PFSK-1 (cell line): ENCODE results near the gene ANTXR1.

ENCODE experiments used
- FOXP2 ChIP-seq: optimal IDR thresholded peaks from 2 replicates; pipeline ENCODE3; 2011; ENCODE audit warnings: borderline replicate concordance, control low read depth, inconsistent platforms; ENCODE audit not compliant: insufficient read depth; ENCODE audit errors: extremely low read length, extremely low read depth
- POLR2AphosphoS5 ChIP-seq: IDR thresholded peaks from 2 replicates; pipeline ENCODE4 v1.6.1; 2012; ENCODE audit warnings: low read depth, mild to moderate bottlenecking, control low read depth, low read length, moderate library complexity
- REST ChIP-seq, 2 experiments: IDR thresholded peaks; 2 replicates each; pipeline versions ENCODE4 v1.6.1 to v1.8.0; 2011 to 2012; ENCODE audit warnings: low read depth in 2 of 2, low read length in 2 of 2, control low read depth in 1 of 2, inconsistent platforms in 1 of 2, mild to moderate bottlenecking in 1 of 2, moderate library complexity in 1 of 2; ENCODE audit not compliant: insufficient read depth in 1 of 2
- SIN3A ChIP-seq: IDR thresholded peaks from 2 replicates; pipeline ENCODE4 v1.6.1; 2012; ENCODE audit warnings: mild to moderate bottlenecking, low read length, moderate library complexity, borderline replicate concordance; ENCODE audit not compliant: insufficient read depth
- TAF1 ChIP-seq: IDR thresholded peaks from 2 replicates; pipeline ENCODE4 v1.6.1; 2012; ENCODE audit warnings: low read length, control low read depth, borderline replicate concordance; ENCODE audit not compliant: insufficient read depth

ANTXR1 gene

DNA sequence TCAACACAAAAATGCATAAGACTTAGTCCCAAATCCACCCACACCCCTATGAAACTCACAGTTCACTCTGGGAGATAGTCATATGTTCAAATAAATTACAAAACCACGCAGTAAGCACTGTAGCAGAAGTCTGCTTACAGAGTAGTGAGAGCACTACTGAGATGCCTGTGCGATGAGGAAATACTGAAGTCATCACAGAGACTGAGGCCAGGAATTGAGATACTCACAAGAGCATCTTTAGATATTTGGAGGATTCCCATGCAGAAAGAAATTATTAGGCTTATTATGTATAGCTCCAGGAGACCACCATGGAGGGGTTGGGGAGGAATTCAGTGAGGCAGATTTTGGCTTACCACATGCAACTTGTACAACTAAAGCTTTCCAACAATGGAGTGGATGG lies 82.3 kb downstream of the ANTXR1 start:
- TF ChIP-seq REST (IDR thresholded peaks at IDR 0.05; ENCODE audit: insufficient read depth in 1 of 2, low read depth in 2 of 2, low read length in 2 of 2) = no peak
- TF ChIP-seq FOXP2 = no peak
- TF ChIP-seq POLR2AphosphoS5 = no peak
- TF ChIP-seq TAF1 = no peak
- no peak for TF ChIP-seq SIN3A

- no peak for TF ChIP-seq REST (IDR thresholded peaks at IDR 0.05; ENCODE audit: insufficient read depth in 1 of 2, low read depth in 2 of 2, low read length in 2 of 2)
Measured at GRCh38 chr2:69096326-69097095, 83.5 kb downstream of the ANTXR1 start.

DNA sequence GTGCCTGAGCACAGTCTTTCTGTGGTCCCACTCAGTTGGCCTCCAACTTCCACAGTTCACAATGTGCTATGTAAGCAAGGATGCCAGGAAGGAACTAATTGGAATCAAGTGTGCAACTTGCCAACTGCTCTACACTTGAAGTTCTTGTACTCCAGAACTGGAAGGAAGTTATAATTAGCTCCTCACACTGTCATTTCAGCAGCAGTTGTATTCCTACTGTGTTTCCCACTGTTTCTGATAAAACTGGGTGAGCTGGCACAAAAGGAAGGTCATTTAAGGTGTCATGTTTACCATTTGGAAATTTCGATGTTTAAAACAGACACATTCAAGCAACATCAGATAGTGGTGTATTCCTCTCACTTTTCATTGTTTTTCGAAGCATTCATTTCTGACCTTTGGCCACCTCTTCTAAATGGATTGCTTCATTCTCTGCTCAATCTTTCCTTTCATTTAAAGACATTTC lies 84.2 kb downstream of the ANTXR1 start:
- no peak for TF ChIP-seq POLR2AphosphoS5
- no peak for TF ChIP-seq SIN3A
- TF ChIP-seq REST (IDR thresholded peaks at IDR 0.05; ENCODE audit: insufficient read depth in 1 of 2, low read depth in 2 of 2, low read length in 2 of 2) = no peak
- no peak for TF ChIP-seq TAF1
- TF ChIP-seq FOXP2 = no peak

DNA sequence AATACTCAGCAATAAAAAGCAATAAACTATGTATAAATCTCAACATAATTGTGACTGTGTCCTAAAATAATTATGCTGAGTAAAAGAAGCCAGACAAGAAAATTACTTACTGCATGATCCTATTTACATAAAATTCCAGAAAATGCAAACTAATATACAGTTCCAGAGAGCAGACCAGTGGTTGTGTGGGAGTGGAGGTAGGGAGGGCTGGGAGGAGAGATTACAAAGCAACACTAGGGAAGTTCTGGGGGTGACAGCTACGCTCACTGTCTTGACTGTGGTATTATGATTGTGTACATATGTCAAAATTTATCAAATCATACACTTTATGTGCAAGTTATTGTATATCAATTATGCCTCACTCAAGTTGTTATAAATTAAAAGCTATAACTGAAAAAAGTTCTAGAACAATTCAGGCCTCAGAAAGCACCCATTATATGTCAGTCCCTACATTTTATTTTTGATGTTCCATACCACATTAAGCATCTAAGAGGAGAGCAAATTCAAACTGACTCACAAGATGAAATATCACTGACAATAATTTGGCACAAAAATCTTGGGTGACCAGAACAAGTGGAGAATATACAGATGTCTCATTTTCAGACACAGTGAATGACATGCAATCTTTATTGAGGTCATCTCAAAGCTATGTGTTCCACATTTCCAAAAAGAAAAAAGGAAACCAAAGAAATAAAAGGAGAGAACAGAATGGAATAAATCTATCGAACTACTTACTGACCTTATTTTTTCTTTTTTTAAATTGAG lies 85.1 kb downstream of the ANTXR1 start:
- TF ChIP-seq REST (IDR thresholded peaks at IDR 0.05; ENCODE audit: insufficient read depth in 1 of 2, low read depth in 2 of 2, low read length in 2 of 2) (no peak), FOXP2 (no peak), SIN3A (no peak), TAF1 (no peak), POLR2AphosphoS5 (no peak)

DNA sequence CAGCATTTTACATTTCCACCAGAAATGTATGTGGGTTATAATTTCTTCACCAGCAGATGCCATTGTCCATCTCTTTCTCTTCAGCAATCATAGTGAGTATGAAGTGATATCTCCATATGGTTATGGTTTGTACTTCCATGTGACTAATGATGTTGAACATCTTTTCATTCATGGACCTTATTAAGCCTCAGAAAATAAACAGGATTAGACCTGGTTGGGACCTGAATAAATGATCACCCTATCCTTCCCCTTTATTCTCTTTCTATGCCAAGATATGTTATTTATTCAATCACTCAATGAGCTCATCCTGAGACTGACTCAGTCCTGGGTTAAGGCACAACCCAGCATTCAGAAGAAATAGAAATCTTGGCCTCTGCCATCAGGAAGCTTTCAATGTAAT lies 86.6 kb downstream of the ANTXR1 start:
- no peak for TF ChIP-seq POLR2AphosphoS5
- no peak for TF ChIP-seq REST (IDR thresholded peaks at IDR 0.05; ENCODE audit: insufficient read depth in 1 of 2, low read depth in 2 of 2, low read length in 2 of 2)
- no peak for TF ChIP-seq FOXP2
- no peak for TF ChIP-seq SIN3A
- TF ChIP-seq TAF1 = no peak
